Naive thymus-derived CD8-positive, alpha-beta T cell (primary cell): ENCODE data around the gene CDC42EP5. TPM values are rescaled to one million over a fixed set of nuclear protein-coding genes. Genes with fewer than 3 reads are reported as not detected.
"Not testable (repeated sequence)": the region's sequence is repeated elsewhere in the genome, so short reads cannot be mapped to it uniquely, and the experiment has no call there.

Source experiments
- ATAC-seq, 2 donors: fragments of 150-1000 bp; cut with Tn5 transposase in 1 of 2; sonication (Bioruptor Pico), chemical (Tn5 transposase) in 1 of 2; 1 replicate in 1 of 2; 2 replicates in 1 of 2; pipeline ENCODE4 v1.10.0; 2021; ENCODE audit warnings: mild to moderate bottlenecking in 2 of 2, moderate library complexity in 2 of 2
- POLR2A ChIA-PET: fragments of 350-600 bp; sonication (Branson Sonifier 250); formaldehyde crosslinking; loops from one replicate; lab custom pipeline; 2021; ENCODE audit warnings: antibody characterized with exemption; lab: Charles Lee
- DNase-seq, 10 donors: peaks; one replicate each; pipeline versions ENCODE4 v3.0.0 to v3.0.0-alpha.2; 2020 to 2022
- H3K27ac Mint-ChIP-seq, 10 donors: one replicate each; pipeline ENCODE4 v1.8.0; 2020 to 2022; ENCODE audit warnings: mild to moderate bottlenecking in 10 of 10, mixed read lengths in 10 of 10, moderate library complexity in 4 of 10, inconsistent platforms in 1 of 10
- H3K27me3 Mint-ChIP-seq, 5 donors: one replicate each; pipeline ENCODE4 v1.8.0; 2021 to 2022; ENCODE audit warnings: mixed read lengths in 5 of 5
- H3K36me3 Mint-ChIP-seq, 3 donors: one replicate each; pipeline ENCODE4 v1.8.0; 2020 to 2022; ENCODE audit warnings: mixed read lengths in 3 of 3, mild to moderate bottlenecking in 2 of 3, inconsistent platforms in 1 of 3
- H3K4me1 Mint-ChIP-seq, 4 donors: one replicate each; pipeline ENCODE4 v1.8.0; 2021 to 2022; ENCODE audit warnings: mixed read lengths in 4 of 4
- H3K4me3 Mint-ChIP-seq, 10 donors: one replicate each; pipeline ENCODE4 v1.8.0; 2020 to 2022; ENCODE audit warnings: mild to moderate bottlenecking in 10 of 10, mixed read lengths in 10 of 10, moderate library complexity in 6 of 10, inconsistent platforms in 1 of 10
- H3K9me3 Mint-ChIP-seq, 9 donors: one replicate each; pipeline ENCODE4 v1.8.0; 2020 to 2022; ENCODE audit warnings: mixed read lengths in 9 of 9, mild to moderate bottlenecking in 3 of 9, inconsistent platforms in 1 of 9, moderate library complexity in 1 of 9
- polyA plus RNA-seq, 3 donors: library from polyadenylated mRNA; unstranded; fragments of 300-500 nt; fragmentation: Illumina TruSeq; gene quantifications; one replicate each; pipeline ENCODE4 v1.2.3, GENCODE V29; 2021
- total RNA-seq, 8 experiments: library from RNA in 2 of 8; stranded (reverse) in 2 of 8; gene quantifications; one replicate each; pipeline ENCODE4 v1.2.3 and lab custom pipeline; 2021 to 2026

The CDC42EP5 gene
- total and polyA plus RNA-seq, 5 experiments from 2014 or later, result not detected

GRCh38 chr19:54506079-54506478 lies 33.0 kb upstream of the CDC42EP5 start:
- Mint-ChIP-seq H3K27me3 (peaks cover 6 to 42% (median 19%) of the 10 kb centered on the region in 5 donors), H3K36me3 (no peaks in the 10 kb centered on the region), H3K4me1 (peaks cover 0 to 22% (median 4%) of the 10 kb centered on the region in 4 donors), H3K27ac (peak overlapping the region in 1 of 10 donors; percentile 84), H3K9me3 (peaks cover 0 to 3% (median 0%) of the 10 kb centered on the region in 9 donors), H3K4me3 (peak overlapping the region in 2 of 10 donors; percentile 16 to 65)
- ATAC-seq, result no peak
- DNase-seq, result no peak
- POLR2A ChIA-PET, result no interaction called here

GRCh38 chr19:54505542-54505941 lies 32.4 kb upstream of the CDC42EP5 start:
- DNase-seq, H3K36me3 Mint-ChIP-seq, H3K27ac Mint-ChIP-seq, POLR2A ChIA-PET, ATAC-seq, H3K9me3 Mint-ChIP-seq, H3K4me3 Mint-ChIP-seq: not testable (repeated sequence)
- peaks cover 7 to 46% (median 22%) of the 10 kb centered on the region in 5 donors for H3K27me3 Mint-ChIP-seq
- H3K4me1 Mint-ChIP-seq, result peaks cover 0 to 22% (median 4%) of the 10 kb centered on the region in 4 donors

GRCh38 chr19:54502518-54503048 lies 29.5 kb upstream of the CDC42EP5 start, which contains the start of gene LAIR2:
TSS of gene LAIR2 (plus strand) at chr19:54502831. CDS start at chr19:54502919, 88 bp downstream.
- Mint-ChIP-seq H3K4me1 (peaks cover 5 to 26% (median 13%) of the 10 kb centered on the region in 4 donors), H3K4me3 (peak within 1 kb of the TSS in 1 of 10 donors; percentile 22), H3K36me3 (no peaks in the 10 kb centered on the region), H3K27ac (no peak within 1 kb of the TSS), H3K27me3 (peaks cover 9 to 54% (median 27%) of the 10 kb centered on the region in 5 donors), H3K9me3 (peaks cover 0 to 3% (median 0%) of the 10 kb centered on the region in 9 donors)
- ATAC-seq (no peak), DNase-seq (no peak)
- POLR2A ChIA-PET, result no interaction called here

GRCh38 chr19:54498451-54498772 lies 25.3 kb upstream of the CDC42EP5 start:
- POLR2A ChIA-PET, result not testable (repeated sequence)
- peaks cover 6 to 18% (median 14%) of the 10 kb centered on the region in 4 donors for H3K4me1 Mint-ChIP-seq

GRCh38 chr19:54497747-54498450 lies 24.8 kb upstream of the CDC42EP5 start:
- H3K36me3 Mint-ChIP-seq, DNase-seq, POLR2A ChIA-PET, H3K9me3 Mint-ChIP-seq: not testable (repeated sequence)
- peak overlapping the region in 2 of 10 donors; percentile 3 to 27 for H3K27ac Mint-ChIP-seq
- H3K4me3 Mint-ChIP-seq, result peak overlapping the region in 7 of 10 donors; percentile 19 to 61 (median 51)
- peaks cover 6 to 18% (median 14%) of the 10 kb centered on the region in 4 donors for H3K4me1 Mint-ChIP-seq
- peak; percentile 86 to 88 for ATAC-seq
- peaks cover 14 to 52% (median 34%) of the 10 kb centered on the region in 5 donors for H3K27me3 Mint-ChIP-seq

More at GRCh38 chr19:54498451-54498772, 25.3 kb upstream of the CDC42EP5 start:
- DNase-seq, H3K27ac Mint-ChIP-seq, ATAC-seq, H3K9me3 Mint-ChIP-seq, H3K36me3 Mint-ChIP-seq: not testable (repeated sequence)
- Mint-ChIP-seq H3K4me3 (peak overlapping the region in 3 of 10 donors; percentile 19 to 31 (median 29)), H3K27me3 (peaks cover 10 to 47% (median 31%) of the 10 kb centered on the region in 5 donors)

GRCh38 chr19:54495284-54495683 lies 22.2 kb upstream of the CDC42EP5 start:
- H3K36me3 Mint-ChIP-seq, H3K27ac Mint-ChIP-seq, H3K4me3 Mint-ChIP-seq, DNase-seq, POLR2A ChIA-PET, H3K9me3 Mint-ChIP-seq: not testable (repeated sequence)
- peaks cover 14 to 55% (median 31%) of the 10 kb centered on the region in 5 donors for H3K27me3 Mint-ChIP-seq
- peaks cover 7 to 18% (median 14%) of the 10 kb centered on the region in 4 donors for H3K4me1 Mint-ChIP-seq
- ATAC-seq, result peak in 1 of 2 donors; percentile 57

- POLR2A ChIA-PET, result no interaction called here
- Mint-ChIP-seq H3K4me1 (peaks cover 4 to 14% (median 12%) of the 10 kb centered on the region in 4 donors), H3K27ac (no peak overlapping the region), H3K36me3 (no peaks in the 10 kb centered on the region), H3K9me3 (no peaks in the 10 kb centered on the region), H3K4me3 (no peak overlapping the region), H3K27me3 (peaks cover 9 to 49% (median 27%) of the 10 kb centered on the region in 5 donors)
- no peak for DNase-seq
- no peak for ATAC-seq
These were observed 21.0 kb upstream of the CDC42EP5 start for GRCh38 chr19:54493967-54494585.

- POLR2A ChIA-PET, H3K4me1 Mint-ChIP-seq, H3K4me3 Mint-ChIP-seq, ATAC-seq, H3K9me3 Mint-ChIP-seq, DNase-seq, H3K36me3 Mint-ChIP-seq: not testable (repeated sequence)
- Mint-ChIP-seq H3K27me3 (peaks cover 9 to 46% (median 27%) of the 10 kb centered on the region in 5 donors), H3K27ac (peak overlapping the region in 1 of 10 donors; percentile 9)
These were observed 20.0 kb upstream of the CDC42EP5 start for GRCh38 chr19:54493056-54493455.

GRCh38 chr19:54492568-54492967 lies 19.5 kb upstream of the CDC42EP5 start:
- no peak for DNase-seq
- Mint-ChIP-seq H3K27me3 (peaks cover 9 to 46% (median 27%) of the 10 kb centered on the region in 5 donors), H3K36me3 (no peaks in the 10 kb centered on the region), H3K4me1 (peaks cover 2 to 3% (median 2%) of the 10 kb centered on the region in 4 donors), H3K9me3 (no peaks in the 10 kb centered on the region), H3K4me3 (no peak overlapping the region), H3K27ac (no peak overlapping the region)
- POLR2A ChIA-PET, result no interaction called here
- no peak for ATAC-seq

GRCh38 chr19:54489766-54490165 lies 16.7 kb upstream of the CDC42EP5 start:
- Mint-ChIP-seq H3K27ac (no peak overlapping the region), H3K4me1 (peaks cover 0 to 2% (median 0%) of the 10 kb centered on the region in 4 donors), H3K9me3 (no peaks in the 10 kb centered on the region), H3K27me3 (peaks cover 5 to 42% (median 24%) of the 10 kb centered on the region in 5 donors), H3K36me3 (no peaks in the 10 kb centered on the region), H3K4me3 (no peak overlapping the region)
- DNase-seq (no peak), ATAC-seq (no peak)
- POLR2A ChIA-PET, result no interaction called here

GRCh38 chr19:54489341-54489740 lies 16.2 kb upstream of the CDC42EP5 start:
- Mint-ChIP-seq H3K4me3 (no peak overlapping the region), H3K27ac (no peak overlapping the region), H3K27me3 (peaks cover 5 to 44% (median 26%) of the 10 kb centered on the region in 5 donors), H3K4me1 (peaks cover 0 to 2% (median 0%) of the 10 kb centered on the region in 4 donors), H3K36me3 (no peaks in the 10 kb centered on the region), H3K9me3 (no peaks in the 10 kb centered on the region)
- DNase-seq (no peak), ATAC-seq (no peak)
- POLR2A ChIA-PET, result no interaction called here

- Mint-ChIP-seq H3K27me3 (peaks cover 11 to 37% (median 17%) of the 10 kb centered on the region in 5 donors), H3K9me3 (no peaks in the 10 kb centered on the region), H3K27ac (no peak overlapping the region), H3K36me3 (no peaks in the 10 kb centered on the region), H3K4me3 (no peak overlapping the region), H3K4me1 (peaks cover 2 to 17% (median 12%) of the 10 kb centered on the region in 4 donors)
- ATAC-seq (no peak), DNase-seq (no peak)
- POLR2A ChIA-PET, result no interaction called here
These were observed 12.8 kb upstream of the CDC42EP5 start for GRCh38 chr19:54485851-54486250.

GRCh38 chr19:54484451-54484850 lies 11.4 kb upstream of the CDC42EP5 start:
- POLR2A ChIA-PET, result no interaction called here
- Mint-ChIP-seq H3K27ac (no peak overlapping the region), H3K4me3 (no peak overlapping the region)

More at GRCh38 chr19:54484451-54484850, 11.4 kb upstream of the CDC42EP5 start:
- no peak for DNase-seq
- H3K27me3 Mint-ChIP-seq, result peaks cover 11 to 41% (median 25%) of the 10 kb centered on the region in 5 donors
- no peaks in the 10 kb centered on the region for H3K36me3 Mint-ChIP-seq
- H3K4me1 Mint-ChIP-seq, result peaks cover 0 to 21% (median 12%) of the 10 kb centered on the region in 4 donors
- no peak for ATAC-seq
- H3K9me3 Mint-ChIP-seq, result no peaks in the 10 kb centered on the region
